ENCODE data around the gene SLC35B4.

- no peak for TF ChIP-seq EZH2 (IDR thresholded peaks at IDR 0.05; ENCODE audit: borderline replicate concordance, low read depth, low read length, poor library complexity, severe bottlenecking)
- TF ChIP-seq, protein P1, sequence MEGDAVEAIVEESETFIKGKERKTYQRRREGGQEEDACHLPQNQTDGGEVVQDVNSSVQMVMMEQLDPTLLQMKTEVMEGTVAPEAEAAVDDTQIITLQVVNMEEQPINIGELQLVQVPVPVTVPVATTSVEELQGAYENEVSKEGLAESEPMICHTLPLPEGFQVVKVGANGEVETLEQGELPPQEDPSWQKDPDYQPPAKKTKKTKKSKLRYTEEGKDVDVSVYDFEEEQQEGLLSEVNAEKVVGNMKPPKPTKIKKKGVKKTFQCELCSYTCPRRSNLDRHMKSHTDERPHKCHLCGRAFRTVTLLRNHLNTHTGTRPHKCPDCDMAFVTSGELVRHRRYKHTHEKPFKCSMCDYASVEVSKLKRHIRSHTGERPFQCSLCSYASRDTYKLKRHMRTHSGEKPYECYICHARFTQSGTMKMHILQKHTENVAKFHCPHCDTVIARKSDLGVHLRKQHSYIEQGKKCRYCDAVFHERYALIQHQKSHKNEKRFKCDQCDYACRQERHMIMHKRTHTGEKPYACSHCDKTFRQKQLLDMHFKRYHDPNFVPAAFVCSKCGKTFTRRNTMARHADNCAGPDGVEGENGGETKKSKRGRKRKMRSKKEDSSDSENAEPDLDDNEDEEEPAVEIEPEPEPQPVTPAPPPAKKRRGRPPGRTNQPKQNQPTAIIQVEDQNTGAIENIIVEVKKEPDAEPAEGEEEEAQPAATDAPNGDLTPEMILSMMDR (conservative IDR thresholded peaks at IDR 0.05; ENCODE audit: low read depth, low read length): no peak
These were observed 7.4 kb upstream of the SLC35B4 start for GRCh38 chr7:134324107-134324506.

All from A673 (cell line).